HG02852 (cell line): ENCODE results near the gene GNAQ.

Experiments used
- ATAC-seq: cut with Tn5 transposase; IDR thresholded peaks from one replicate; pipeline ENCODE4 v1.9.1; 2021; ENCODE audit warnings: mild to moderate bottlenecking, moderate library complexity; ENCODE audit not compliant: unreplicated experiment

The GNAQ gene

GRCh38 chr9:77851882-77852595 is 179.6 kb downstream of the GNAQ start:
- no peak for ATAC-seq

- no peak for ATAC-seq
Observed at GRCh38 chr9:77848897-77849296, 182.7 kb downstream of the GNAQ start.

GRCh38 chr9:77848404-77848803 is 183.2 kb downstream of the GNAQ start:
- no peak for ATAC-seq

- no peak for ATAC-seq
Observed at GRCh38 chr9:77847626-77848025, 184.0 kb downstream of the GNAQ start.

GRCh38 chr9:77847059-77847499 is 184.5 kb downstream of the GNAQ start:
- ATAC-seq = no peak

GRCh38 chr9:77844415-77844814 is 187.2 kb downstream of the GNAQ start:
- ATAC-seq = no peak

- ATAC-seq = no peak
Observed at GRCh38 chr9:77843871-77844155, 187.8 kb downstream of the GNAQ start.

GRCh38 chr9:77843076-77843870 is 188.3 kb downstream of the GNAQ start:
- no peak for ATAC-seq

- peak; percentile 70 for ATAC-seq
Observed at GRCh38 chr9:77841739-77842386, 189.7 kb downstream of the GNAQ start.

- ATAC-seq = no peak
Observed at GRCh38 chr9:77839459-77840140, 192.0 kb downstream of the GNAQ start.

GRCh38 chr9:77838986-77839385 is 192.6 kb downstream of the GNAQ start:
- no peak for ATAC-seq

GRCh38 chr9:77834898-77835488 is 196.6 kb downstream of the GNAQ start:
- ATAC-seq = no peak

GRCh38 chr9:77833561-77834429 is 197.8 kb downstream of the GNAQ start:
- ATAC-seq = no peak

- no peak for ATAC-seq
Observed at GRCh38 chr9:77832639-77833038, 199.0 kb downstream of the GNAQ start.

GRCh38 chr9:77831781-77832180 is 199.8 kb downstream of the GNAQ start:
- no peak for ATAC-seq

GRCh38 chr9:77830618-77831285 is 200.9 kb downstream of the GNAQ start:
- no peak for ATAC-seq

GRCh38 chr9:77829420-77829819 is 202.2 kb downstream of the GNAQ start:
- no peak for ATAC-seq

- no peak for ATAC-seq
Observed at GRCh38 chr9:77827104-77827784, 204.4 kb downstream of the GNAQ start.

GRCh38 chr9:77826621-77827020 is 205.0 kb downstream of the GNAQ start:
- ATAC-seq = no peak
